Measurements from ENCODE around the gene MRNIP.

MRNIP gene

GRCh38 chr5:179815491-179816249 lies 42.9 kb downstream of the MRNIP start:
- TF ChIP-seq CTCF (IDR thresholded peaks at IDR 0.05; ENCODE audit: low read depth, low read length, poor library complexity, severe bottlenecking) (no peak), EZH2phosphoT487 (IDR thresholded peaks at IDR 0.05; ENCODE audit: borderline replicate concordance, low read length) (no peak)
- Histone ChIP-seq H3K27ac (ENCODE audit: low read depth, low read length) (no peak overlapping the region), H4K20me1 (ENCODE audit: control insufficient read depth, insufficient read depth, low read depth, low read length) (no peaks in the 10 kb centered on the region), H3K9me3 (ENCODE audit: control insufficient read depth, insufficient read depth, low read length) (no peaks in the 10 kb centered on the region), H3K4me1 (ENCODE audit: control insufficient read depth, low read length) (peaks cover 26% of the 10 kb centered on the region), H3K79me2 (ENCODE audit: control insufficient read depth, low read length) (peaks cover 4% of the 10 kb centered on the region; the same call in 1 of the 2 replicates), H3K27me3 (ENCODE audit: control insufficient read depth, low read length) (no peaks in the 10 kb centered on the region), H3K9me2 (replicated peaks; ENCODE audit: control insufficient read depth, low read length) (no peaks in the 10 kb centered on the region), H3K36me3 (ENCODE audit: control insufficient read depth, low read length) (peaks cover 11% of the 10 kb centered on the region), H3F3A (ENCODE audit: control insufficient read depth, insufficient read depth) (peaks cover 5% of the 10 kb centered on the region; the same call in 1 of the 2 replicates), H3K4me3 (ENCODE audit: low read length) (no peak overlapping the region), H3K4me2 (ENCODE audit: low read length) (no peak overlapping the region)

GRCh38 chr5:179814090-179814489 lies 44.5 kb downstream of the MRNIP start:
- TF ChIP-seq EZH2phosphoT487 (IDR thresholded peaks at IDR 0.05; ENCODE audit: borderline replicate concordance, low read length) (no peak), CTCF (IDR thresholded peaks at IDR 0.05; ENCODE audit: low read depth, low read length, poor library complexity, severe bottlenecking) (no peak)
- no peaks in the 10 kb centered on the region for H3F3A ChIP-seq (ENCODE audit: control insufficient read depth, insufficient read depth)
- H3K9me2 ChIP-seq (replicated peaks; ENCODE audit: control insufficient read depth, low read length): no peaks in the 10 kb centered on the region
- H3K4me3 ChIP-seq (ENCODE audit: low read length): no peak overlapping the region
- no peaks in the 10 kb centered on the region for H4K20me1 ChIP-seq (ENCODE audit: control insufficient read depth, insufficient read depth, low read depth, low read length)
- no peaks in the 10 kb centered on the region for H3K9me3 ChIP-seq (ENCODE audit: control insufficient read depth, insufficient read depth, low read length)
- H3K27me3 ChIP-seq (ENCODE audit: control insufficient read depth, low read length): no peaks in the 10 kb centered on the region
- peaks cover 11% of the 10 kb centered on the region for H3K4me1 ChIP-seq (ENCODE audit: control insufficient read depth, low read length)
- H3K4me2 ChIP-seq (ENCODE audit: low read length): no peak overlapping the region
- peaks cover 11% of the 10 kb centered on the region for H3K36me3 ChIP-seq (ENCODE audit: control insufficient read depth, low read length)
- no peaks in the 10 kb centered on the region for H3K79me2 ChIP-seq (ENCODE audit: control insufficient read depth, low read length)
- no peak overlapping the region for H3K27ac ChIP-seq (ENCODE audit: low read depth, low read length)

GRCh38 chr5:179812997-179813607 lies 45.5 kb downstream of the MRNIP start:
- Histone ChIP-seq H3K36me3 (ENCODE audit: control insufficient read depth, low read length) (peaks cover 11% of the 10 kb centered on the region), H3K9me3 (ENCODE audit: control insufficient read depth, insufficient read depth, low read length) (no peaks in the 10 kb centered on the region), H3K9me2 (replicated peaks; ENCODE audit: control insufficient read depth, low read length) (no peaks in the 10 kb centered on the region), H3K4me1 (ENCODE audit: control insufficient read depth, low read length) (peaks cover 2% of the 10 kb centered on the region), H3K4me2 (ENCODE audit: low read length) (no peak overlapping the region), H4K20me1 (ENCODE audit: control insufficient read depth, insufficient read depth, low read depth, low read length) (no peaks in the 10 kb centered on the region), H3K27me3 (ENCODE audit: control insufficient read depth, low read length) (no peaks in the 10 kb centered on the region), H3F3A (ENCODE audit: control insufficient read depth, insufficient read depth) (peaks cover 4% of the 10 kb centered on the region; the same call in 1 of the 2 replicates), H3K27ac (ENCODE audit: low read depth, low read length) (no peak overlapping the region), H3K79me2 (ENCODE audit: control insufficient read depth, low read length) (peaks cover 2% of the 10 kb centered on the region), H3K4me3 (ENCODE audit: low read length) (no peak overlapping the region)
- no peak for TF ChIP-seq CTCF (IDR thresholded peaks at IDR 0.05; ENCODE audit: low read depth, low read length, poor library complexity, severe bottlenecking)
- TF ChIP-seq EZH2phosphoT487 (IDR thresholded peaks at IDR 0.05; ENCODE audit: borderline replicate concordance, low read length): no peak
